HG02610 (cell line): ENCODE results near the gene RAB11FIP4.

Source experiments
- ATAC-seq: cut with Tn5 transposase; IDR thresholded peaks from one replicate; pipeline ENCODE4 v1.9.1; 2021; ENCODE audit warnings: mild to moderate bottlenecking, moderate library complexity; ENCODE audit not compliant: unreplicated experiment

The RAB11FIP4 gene

GRCh38 chr17:31481783-31482081, 90.3 kb downstream of the RAB11FIP4 start:
- no peak for ATAC-seq

DNA sequence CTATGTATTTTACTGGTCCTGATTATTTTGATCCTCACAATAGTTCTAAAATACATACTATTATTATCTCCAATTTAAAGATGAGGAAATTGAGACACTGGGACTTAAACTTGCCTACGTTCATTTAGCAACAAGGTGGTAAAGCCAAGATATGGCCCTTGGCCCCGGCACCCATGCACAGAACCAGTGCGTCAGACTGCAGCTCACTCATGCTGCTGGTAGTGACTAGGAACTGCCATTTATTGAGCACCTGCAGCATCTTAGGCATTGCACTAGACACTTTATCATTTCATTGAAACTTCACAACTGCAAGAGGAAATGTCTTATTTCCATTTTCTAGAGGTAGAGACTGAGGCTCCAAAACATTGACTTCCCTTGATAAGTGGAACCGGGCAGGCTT, 93.3 kb downstream of the RAB11FIP4 start:
- no peak for ATAC-seq

GRCh38 chr17:31486351-31487062, 95.0 kb downstream of the RAB11FIP4 start:
- no peak for ATAC-seq

DNA sequence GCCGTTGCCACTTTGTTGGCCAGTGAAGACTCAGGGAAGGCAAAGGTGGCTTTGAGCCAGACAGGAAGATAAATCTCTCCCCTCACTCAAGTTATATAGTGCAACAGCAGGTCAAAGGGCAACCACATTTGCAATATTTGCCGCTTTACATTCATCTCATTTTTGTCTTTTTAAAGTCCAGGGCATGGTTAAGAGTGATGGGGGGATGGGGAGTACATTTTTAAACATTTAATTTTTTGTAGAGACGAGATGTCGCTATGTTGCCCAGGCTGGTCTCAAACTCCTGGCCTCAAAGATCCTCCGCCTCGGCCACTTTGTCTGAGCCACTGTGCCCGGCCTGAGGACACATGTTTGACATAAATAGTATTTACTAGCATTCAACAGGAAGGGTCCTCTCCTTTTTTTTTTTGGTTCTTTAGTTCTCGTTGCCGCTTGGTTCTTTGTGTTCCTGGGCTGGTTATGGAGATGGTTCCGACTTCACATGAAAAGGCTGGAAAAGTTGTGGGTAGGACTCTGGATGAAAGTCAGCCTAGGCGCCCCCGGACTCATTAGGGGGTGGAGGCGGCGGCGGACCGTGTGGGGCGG, 95.7 kb downstream of the RAB11FIP4 start:
- ATAC-seq = no peak

- ATAC-seq = peak; percentile 70
Observed at GRCh38 chr17:31487648-31488263, 96.3 kb downstream of the RAB11FIP4 start.

DNA sequence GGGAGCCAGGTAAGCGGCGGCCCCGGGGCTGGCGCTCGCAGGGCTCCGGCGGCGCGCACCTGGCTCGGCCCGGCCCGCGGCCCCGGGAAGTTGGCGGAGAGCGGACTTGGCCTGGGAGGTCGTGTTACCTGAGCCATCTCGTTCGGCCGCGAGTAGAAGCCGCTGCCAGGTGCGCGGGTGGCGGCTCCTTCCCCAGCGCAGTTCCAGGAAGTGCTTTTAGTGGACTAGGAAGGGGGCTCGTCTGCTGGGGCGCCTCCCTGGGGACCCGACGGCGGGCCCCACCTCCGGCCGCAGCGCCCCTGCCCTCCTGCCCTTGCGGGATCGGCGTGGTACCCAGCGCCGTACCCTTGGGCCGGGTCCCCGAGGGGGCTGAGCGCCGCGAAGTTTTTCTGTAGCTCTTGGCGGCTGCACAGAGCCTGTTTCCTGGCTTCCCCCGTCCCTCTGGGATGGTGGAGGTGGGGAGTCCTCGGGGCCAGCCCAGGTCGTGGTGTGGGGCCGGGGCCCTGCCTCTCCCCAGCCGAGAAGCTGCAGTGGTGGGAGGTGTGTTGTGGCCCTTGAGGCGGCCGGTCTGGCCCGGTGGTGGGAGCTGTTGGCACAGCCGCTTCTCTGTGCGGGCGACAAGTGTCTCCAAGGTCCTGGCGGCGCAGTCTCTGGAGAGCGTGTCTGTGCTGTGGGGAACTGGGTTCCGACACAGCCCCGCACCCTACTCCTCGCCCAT, 96.9 kb downstream of the RAB11FIP4 start:
- ATAC-seq = peak; percentile 7

GRCh38 chr17:31488982-31489294, 97.5 kb downstream of the RAB11FIP4 start:
- no peak for ATAC-seq

DNA sequence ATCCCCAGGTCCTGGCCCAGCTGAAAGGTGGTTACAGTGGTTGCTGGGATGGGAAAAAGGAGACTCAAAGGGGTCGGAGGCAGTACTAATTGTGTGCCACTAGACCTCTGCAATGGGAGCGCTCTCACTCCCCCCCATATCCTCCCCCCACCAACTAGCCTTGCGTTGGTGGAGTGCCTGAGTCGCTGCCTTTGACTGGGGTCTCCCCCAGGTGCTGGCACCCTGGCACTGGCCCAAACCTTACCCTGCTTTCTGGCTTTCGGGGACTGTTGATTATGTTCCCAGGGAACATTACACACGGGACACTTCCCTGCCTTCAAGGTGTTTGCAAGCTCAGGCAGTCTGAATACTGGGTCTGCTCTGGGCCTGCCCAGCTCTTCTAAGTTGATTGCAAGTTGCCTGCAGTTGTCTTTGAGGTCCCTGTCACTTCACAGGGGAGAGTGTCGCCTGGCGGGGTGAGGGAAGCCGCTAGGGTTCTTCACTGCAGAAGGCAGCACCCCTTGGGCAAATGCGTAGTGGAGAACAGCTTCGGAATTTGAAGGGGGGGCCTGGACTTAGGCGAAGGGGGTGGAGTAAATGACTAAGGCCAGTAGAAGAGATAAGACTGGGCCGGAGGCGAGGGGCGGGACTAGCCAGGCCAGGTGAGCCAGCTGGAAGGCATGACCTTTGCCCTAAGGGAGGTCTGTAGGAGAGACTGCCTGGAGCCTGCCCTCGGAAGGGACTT, 98.0 kb downstream of the RAB11FIP4 start:
- ATAC-seq = no peak

- ATAC-seq = no peak
Observed at GRCh38 chr17:31490019-31490650, 98.7 kb downstream of the RAB11FIP4 start.

GRCh38 chr17:31490671-31491375, 99.3 kb downstream of the RAB11FIP4 start:
- no peak for ATAC-seq

GRCh38 chr17:31491376-31492131, 100.1 kb downstream of the RAB11FIP4 start:
- ATAC-seq = peak; percentile 39

DNA sequence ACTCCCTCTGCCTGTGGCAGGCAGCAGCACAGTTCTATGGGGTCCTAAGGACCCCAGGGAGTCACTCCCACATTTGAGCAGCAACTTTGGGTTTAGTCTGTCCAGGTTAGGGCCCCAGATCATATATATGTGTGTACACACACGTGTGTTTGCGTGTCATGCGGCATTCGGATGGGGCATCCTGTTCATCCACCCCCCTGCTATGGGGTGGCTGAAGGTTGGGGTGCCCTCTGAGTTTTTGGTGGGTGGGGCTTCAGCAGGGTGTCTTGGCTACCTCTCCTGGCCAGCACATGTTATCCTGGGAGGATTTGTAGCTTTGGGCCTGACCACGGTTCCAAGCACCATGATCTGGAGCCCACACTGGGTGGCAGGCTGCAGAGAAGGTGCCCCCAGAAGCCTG, 100.7 kb downstream of the RAB11FIP4 start:
- ATAC-seq = no peak

GRCh38 chr17:31492880-31493655, 101.6 kb downstream of the RAB11FIP4 start:
- no peak for ATAC-seq

- ATAC-seq = no peak
Observed at GRCh38 chr17:31493656-31494155, 102.2 kb downstream of the RAB11FIP4 start.

DNA sequence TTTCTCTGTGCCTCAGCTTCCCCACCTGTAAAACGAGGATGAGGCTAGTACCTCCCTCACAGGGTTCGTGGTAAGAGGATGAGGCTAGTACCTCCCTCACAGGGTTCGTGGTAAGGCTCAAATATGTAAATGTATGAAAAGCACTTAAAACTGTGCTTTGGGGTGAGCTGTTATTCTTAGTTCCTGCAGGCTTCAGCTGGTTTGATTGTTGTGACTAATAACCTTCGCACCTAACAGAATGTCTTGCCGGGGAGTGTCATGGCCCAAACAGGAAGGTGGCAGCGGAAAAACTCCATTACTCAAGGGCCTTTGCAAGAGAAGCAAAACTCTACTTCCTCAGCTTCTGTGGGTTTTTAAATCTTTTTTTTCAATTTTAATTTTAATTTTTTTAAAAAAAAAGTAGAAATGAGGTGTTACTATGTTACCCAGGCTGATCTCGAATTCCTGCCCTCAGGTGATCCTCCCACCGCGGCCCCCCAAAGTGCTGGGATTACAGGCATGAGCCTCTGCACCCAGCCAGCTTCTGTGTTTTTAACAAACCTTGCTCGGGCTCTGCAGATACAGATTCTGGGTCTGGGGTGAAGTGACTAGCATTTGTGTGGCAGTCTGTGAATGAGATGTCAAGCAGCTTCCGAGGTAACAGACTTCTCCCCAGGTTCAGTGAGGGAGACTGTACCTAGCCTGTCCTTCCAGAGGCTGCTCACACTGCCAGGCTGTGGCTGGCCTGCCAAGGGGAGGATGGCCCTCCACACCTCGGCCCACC, 103.0 kb downstream of the RAB11FIP4 start:
- peak; percentile 59 for ATAC-seq

DNA sequence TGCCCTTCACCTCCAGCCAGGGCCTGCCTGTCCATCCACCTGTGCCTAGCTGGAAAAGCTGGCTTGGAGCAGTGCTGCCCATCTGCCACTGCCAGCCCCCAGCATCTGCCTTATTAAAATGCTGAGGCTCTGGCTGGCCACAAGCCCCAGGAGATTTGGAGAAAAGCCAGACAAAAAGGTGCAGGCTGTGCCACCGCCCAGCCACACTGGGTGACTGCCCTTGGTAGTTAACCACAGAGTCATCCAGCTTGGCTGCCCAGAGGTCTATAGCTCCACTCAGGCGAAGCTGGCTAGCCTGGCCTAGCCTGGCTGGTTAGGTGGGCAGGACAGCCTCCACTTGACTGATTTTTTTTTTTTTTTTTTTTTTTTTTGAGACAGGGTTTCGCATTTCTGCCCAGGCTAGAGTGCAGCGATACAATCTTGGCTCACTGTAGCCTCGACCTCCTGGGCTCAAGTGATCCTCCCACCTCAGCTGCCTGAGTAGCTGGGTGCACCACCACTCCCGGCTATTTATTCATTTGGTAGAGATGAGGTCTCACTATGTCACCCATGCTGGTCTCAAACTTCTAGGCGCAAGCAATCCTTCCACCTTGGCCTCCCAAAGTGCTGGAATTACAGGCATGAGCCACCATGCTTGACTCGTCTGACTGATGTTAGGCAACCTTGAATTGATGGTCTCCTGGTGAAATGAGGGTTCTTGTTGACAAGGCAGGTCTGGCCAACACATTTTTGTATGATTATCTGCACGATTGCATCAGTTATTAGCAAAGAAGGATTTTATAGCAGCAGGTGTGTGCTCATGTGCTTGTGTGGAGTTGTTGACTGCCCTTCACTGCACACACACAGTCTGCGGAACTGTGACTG, 103.8 kb downstream of the RAB11FIP4 start:
- ATAC-seq = no peak

DNA sequence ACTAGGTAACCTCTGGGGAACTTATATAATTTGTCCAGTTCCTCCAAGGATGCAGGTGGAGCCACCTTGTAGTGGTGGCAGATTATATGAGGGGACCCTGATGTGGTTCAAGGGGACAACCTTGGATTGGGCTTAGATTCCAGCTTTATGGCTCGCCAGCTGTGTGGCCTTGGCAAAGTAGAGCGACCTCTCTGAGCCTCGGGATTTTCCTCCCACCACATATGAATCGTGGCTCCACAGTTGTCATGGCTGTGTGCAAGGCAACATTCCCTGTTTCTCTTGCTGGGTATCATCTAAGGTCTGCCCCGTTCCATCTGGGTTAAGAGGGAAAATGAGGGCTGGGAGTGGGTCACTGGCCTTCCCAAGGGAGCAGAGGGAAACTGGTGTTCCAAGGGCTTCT, 104.6 kb downstream of the RAB11FIP4 start:
- ATAC-seq = no peak
